Measurements from ENCODE around the gene RBMS1. TPM values are rescaled to one million over a fixed set of nuclear protein-coding genes. Genes with fewer than 3 reads are reported as not detected.

Gene RBMS1
- total RNA-seq, 1 experiment from 2014 or later: 73.3 TPM

DNA sequence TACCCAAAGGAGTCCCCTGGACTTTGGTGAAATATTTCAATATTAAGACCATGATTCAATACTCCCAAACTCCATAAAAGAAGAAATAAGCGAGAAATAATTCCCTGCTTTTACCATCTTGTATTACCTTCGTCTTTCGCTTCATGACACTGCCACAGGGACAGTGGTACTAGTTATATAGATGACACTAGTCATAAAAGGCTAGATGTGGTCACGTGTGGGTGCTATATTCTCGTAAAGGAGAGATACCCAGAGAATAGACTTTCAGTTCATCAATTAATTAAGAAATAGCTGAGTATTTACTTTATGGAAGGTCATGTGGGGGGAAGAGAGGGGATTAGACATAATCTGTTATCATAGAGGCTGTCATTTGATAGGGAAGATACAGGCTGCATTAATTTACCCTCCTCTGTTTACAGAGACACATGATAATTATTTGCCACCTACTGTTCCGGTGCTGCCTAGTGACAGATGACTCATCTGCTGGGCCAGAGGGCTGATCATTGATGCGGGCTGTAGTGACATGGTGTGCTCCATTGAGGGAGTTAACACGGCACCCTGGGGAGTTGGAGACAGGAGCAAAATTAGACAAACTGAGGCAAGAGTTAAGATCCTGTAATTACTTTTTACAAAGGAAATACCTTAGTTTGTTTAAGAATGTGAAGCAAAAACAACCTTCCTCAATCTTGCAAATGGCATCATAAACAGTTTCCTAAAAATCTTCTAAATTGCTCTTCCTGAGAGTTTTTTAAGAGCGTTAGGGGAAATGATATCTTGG, 215.3 kb downstream of the RBMS1 start:
- DNase-seq (ENCODE audit: low read depth): no peak

DNA sequence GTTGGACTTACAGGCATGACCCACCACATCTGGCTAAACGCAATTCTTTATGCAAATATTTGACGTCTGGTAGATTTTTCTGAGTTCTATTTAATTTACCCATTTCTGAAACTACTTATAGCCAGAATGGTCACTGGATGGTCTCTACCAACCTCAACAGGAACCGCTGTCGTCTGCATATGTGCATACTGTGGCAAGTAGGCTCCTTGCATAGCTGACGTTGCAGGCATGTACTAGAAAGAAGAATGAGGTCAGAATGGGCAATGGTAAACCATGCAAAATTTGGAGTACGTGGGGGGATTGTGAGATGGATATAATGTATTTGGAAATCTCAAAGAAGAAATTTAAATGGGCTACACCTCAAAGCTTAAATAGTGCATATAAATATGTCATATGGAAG, 216.5 kb downstream of the RBMS1 start:
- DNase-seq (ENCODE audit: low read depth): no peak

DNA sequence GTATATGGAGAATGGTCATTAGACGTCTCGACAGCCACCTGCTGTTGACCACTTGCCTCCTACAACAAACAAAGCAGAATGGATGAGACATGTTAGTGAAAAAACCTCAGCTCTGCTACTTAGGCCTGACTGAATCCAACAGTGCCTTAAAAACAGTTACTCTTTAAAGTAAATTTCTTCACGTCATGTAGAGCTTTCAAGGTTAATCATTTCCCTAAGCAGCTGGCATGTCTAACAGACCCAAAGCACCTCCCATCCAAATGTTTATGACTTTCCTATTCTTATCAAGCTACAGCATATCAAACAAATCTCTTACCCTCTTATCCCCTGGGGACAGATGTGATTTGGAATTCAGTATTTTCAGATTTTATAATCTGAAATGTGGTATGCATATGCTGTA, 218.0 kb downstream of the RBMS1 start:
- no peak for DNase-seq (ENCODE audit: low read depth)

DNA sequence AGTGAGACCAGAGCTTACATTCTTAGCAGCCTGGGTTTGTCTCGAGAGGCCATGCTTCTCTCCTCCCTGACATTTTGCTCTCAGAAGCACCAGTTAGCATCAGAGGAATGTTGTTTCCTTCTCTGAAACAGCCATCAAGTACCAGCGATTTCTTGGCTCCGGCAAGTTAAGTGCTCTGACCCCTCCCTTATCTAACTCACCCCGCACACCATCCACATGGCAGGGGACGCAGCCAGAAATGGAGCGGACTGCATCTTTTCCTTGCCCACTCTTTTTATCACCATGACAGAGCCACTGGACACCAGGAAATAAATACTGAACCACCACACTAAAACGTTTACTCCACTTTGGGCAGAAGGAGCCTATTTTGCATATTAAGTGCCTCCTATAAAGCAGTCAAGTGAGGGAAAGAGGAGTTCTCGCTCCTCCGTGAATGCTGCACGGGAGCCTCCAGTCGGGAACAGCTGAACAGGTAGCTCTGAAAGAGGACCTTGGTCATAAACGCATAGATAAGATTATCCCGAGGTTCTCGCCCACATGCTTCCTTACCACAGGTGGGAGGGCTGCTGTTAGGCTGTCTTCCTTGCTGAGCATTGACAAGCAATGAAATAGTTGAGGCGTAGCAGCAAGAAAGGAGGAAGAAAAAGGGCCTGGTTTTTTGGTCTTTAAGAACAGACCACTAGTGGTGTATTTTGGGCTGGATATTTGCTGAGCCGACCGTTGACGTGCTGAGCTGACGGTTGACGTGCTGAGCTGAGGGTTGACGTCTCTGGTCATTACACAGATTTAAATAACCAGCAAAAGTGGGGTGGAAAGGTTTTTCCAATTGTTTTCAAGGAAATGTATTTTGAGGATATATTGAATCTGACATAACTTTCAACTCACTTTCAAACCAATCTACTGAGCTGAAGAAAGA, 222.2 kb downstream of the RBMS1 start:
- no peak for DNase-seq (ENCODE audit: low read depth)

DNA sequence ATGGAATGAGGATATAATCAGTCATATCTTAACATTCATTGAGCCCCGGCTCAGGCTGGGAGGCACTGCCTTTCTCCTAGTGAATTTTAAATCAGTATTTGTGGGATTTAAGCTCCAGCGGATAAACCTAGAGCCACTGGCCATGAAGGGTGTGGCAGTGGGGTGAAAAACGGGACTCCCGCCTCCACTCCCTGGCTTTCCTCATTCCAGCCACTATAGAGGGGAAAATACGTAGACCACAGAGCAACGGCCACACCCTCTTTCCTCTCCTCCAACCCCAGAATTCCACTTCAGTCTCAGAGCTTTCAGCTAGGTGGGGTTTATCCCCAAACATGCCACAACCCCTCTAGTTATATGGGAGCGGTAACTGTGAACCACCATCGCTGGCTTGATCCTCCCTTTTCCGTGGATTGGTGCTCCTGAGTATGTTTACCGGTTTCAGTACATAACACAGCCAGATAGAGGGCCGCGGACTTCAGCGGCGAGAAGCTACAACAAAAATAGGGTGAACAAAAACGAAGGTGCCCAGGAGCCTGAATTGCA, 223.0 kb downstream of the RBMS1 start:
- DNase-seq (ENCODE audit: low read depth): peak; percentile 74

DNA sequence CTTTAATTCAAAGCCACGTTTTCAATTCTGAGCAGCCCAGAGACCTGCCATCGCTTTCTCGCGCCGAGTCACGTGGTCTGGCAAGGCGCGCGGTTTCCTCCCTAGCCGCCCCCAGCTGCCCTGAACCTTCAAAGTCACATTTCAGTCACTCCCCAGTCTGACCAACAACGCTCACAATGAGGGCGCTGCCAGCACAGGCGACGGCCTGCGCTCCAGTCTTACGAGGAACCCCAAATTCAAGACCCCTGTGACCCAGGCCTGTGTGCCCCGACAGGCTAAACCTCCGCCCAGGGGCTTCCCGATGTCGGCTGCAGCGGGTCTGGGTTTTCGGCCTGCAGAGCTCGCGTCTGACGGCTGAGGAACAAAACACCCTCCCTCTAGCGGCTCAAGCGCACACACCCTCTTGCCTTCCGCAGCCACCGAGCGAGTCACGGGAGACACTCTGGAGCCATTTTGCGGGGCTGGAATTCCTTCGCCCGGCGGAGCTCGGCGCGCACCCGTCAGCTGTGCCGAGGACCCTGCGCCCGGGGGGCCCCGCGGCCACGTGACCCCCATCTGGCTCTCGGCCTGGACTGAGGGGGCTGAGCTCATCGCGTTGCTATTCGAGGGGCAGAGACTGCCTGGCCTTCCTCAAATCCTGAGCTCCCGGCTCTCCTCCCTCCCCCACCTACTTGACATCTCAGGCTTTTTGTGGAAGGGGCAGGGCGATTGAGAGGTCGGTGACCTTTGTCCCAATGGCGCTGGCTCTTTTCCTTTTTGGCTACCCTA, 223.6 kb downstream of the RBMS1 start:
- peak; percentile 96 for DNase-seq (ENCODE audit: low read depth)

DNA sequence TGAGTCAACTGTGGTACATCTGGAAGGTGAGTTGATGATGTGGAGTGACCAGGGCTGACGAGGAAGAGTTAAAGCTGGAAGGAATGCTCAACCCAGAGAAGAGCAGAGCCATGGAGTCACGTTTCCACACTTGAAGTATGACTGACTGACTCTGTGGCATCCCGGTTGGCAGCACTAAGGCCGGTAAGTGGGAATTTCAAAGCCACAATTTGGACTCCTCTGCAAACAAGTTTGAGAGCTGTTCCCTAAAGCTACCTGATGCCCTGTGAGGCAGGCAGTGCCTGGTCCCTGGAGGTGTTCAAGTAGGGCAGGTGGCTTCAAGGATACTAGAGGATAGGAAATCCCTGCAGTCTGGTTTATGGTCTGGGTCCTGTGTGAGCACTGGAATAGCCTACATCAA, 224.2 kb downstream of the RBMS1 start:
- DNase-seq (ENCODE audit: low read depth): no peak

DNA sequence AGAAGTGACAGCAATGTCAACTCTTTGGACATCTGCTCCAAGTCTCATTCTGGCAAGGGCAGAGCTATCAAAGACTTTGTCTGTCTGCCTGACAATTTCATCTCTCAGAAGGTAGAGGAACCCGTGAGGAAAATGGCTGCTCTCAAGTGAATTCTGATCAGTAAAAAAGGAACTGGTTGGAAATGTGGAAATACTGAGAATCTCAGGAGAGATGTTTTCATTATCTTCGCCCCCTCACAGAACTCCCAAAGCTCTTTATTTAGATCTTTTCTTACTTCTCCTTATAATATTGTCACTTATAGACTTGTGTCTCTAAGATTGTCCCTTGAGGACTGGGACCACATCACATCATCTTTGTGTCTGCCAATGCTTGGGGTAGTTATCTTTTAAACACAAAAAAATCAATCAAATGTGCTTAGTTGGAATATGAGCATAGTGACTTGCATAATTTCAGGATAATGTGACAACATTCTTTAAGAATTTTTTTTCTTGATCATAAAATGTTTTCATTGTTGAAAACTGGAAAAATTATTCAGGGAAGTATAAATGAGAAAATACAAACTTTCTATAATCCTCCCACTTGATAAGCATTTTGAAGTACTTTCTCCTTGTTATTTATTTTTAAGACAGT, 225.3 kb downstream of the RBMS1 start:
- no peak for DNase-seq (ENCODE audit: low read depth)

DNA sequence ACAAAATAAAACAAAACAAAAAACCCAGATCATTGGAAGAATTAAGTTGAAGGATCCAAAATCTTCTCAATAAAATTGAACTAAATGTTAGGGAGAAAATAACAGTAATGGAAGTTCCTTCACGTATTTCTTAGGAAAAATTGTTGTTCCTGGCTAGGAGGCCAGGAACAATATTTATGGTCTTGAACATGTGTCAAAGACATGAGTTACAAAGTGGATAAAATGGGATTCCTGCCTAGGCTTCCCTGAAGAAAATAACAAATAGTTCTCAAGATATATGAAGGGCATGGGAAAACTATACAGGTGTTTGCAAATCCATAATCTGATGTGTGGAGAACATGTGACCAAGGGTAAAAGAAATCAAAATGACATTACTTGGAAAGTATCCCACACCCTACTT, 225.9 kb downstream of the RBMS1 start:
- DNase-seq (ENCODE audit: low read depth): no peak

DNA sequence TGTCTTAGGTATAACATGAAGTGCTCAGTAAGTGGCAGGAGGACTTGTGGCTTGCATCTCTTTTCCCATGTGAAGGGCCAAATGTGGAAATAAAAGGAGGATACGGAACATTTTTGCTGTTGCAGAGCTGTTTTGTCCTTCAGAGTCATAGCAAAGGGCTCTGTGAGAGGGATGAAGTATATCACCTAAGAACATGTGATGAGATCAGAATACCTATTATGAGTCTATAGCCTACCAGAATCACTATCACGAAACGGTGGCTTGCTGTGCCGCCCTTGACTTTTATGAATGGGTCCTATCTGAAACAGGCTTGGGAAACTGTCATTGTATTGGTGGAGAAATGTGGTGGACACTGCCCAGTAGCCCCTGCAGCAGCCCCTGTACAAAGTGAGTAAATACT, 226.6 kb downstream of the RBMS1 start:
- no peak for DNase-seq (ENCODE audit: low read depth)

DNA sequence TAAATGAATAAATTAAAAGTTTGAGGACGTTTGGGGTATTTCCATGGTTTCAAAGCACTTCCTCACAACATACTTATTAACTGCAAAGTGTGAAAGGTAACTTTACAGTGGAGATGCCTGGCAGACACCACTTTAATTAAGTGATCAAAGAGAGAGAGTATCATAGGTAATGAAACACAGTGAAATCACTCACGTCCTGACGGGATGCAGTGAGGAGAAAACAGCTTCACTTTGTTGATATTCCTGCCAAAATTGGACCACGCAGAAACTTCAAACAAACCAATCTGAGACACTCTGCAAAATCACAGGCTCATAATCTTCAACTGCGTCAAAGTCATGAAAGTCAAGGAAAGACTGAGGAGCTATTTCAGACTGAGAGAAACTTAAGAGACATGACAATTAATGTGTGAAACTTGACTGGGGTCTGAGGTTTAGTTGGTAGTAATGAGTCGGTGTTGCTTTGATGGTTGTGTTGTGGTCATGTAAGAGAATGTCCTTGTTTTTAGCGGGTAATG, 227.5 kb downstream of the RBMS1 start:
- DNase-seq (ENCODE audit: low read depth): no peak

DNA sequence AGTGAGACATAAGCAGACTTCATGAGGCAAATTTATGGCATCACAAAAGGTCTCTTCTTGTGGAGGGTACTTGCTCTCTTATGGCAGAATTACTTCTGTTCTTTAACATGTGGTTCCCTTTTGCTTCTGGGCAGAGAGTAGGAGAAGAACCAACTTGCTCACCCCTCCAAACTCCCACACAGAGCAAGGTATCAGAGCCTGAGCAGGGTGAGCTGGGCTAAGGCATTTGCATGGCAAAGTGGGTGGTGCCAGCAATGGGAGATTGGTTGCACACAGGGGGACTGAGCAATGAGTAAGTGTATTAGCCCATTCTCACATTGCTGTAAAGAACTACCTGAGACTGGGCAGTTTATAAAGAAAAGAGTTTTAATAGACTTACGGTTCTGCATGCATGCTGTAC, 229.3 kb downstream of the RBMS1 start:
- DNase-seq (ENCODE audit: low read depth): no peak

DNA sequence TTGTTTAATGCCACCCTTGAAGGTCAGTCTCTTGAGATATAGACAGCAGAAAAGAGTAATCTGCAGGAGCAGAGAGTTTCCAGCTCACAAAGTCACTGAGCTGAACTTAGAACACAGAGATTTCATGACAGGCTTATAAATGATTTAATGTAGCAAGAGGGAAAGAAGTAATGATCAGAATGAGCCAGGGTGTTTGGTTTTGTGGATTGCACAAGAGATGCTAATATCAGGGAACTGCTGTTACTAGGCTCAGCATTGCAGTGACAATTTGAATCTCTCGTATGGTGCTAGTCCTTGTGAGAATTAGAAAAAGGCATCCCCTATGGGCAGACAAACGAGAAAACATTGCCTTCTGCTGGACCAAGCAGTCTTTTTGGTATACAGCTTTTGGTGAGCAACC, 231.9 kb downstream of the RBMS1 start:
- DNase-seq (ENCODE audit: low read depth): no peak

DNA sequence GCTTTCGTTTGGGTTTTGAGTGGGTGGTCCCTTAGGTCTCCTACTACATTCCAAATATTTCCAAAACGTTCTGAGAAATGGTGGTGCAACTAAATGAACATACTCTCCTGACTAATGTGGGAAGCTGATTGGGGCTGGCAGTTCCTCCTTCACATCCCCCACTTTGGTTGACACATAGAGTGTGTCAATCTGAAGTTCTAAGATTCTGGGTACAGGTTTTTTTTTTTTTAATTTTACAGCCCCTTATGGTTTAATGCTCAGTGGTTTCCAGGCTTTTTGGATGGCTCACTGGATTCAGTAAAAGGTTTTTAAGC, 235.2 kb downstream of the RBMS1 start:
- no peak for DNase-seq (ENCODE audit: low read depth)

DNA sequence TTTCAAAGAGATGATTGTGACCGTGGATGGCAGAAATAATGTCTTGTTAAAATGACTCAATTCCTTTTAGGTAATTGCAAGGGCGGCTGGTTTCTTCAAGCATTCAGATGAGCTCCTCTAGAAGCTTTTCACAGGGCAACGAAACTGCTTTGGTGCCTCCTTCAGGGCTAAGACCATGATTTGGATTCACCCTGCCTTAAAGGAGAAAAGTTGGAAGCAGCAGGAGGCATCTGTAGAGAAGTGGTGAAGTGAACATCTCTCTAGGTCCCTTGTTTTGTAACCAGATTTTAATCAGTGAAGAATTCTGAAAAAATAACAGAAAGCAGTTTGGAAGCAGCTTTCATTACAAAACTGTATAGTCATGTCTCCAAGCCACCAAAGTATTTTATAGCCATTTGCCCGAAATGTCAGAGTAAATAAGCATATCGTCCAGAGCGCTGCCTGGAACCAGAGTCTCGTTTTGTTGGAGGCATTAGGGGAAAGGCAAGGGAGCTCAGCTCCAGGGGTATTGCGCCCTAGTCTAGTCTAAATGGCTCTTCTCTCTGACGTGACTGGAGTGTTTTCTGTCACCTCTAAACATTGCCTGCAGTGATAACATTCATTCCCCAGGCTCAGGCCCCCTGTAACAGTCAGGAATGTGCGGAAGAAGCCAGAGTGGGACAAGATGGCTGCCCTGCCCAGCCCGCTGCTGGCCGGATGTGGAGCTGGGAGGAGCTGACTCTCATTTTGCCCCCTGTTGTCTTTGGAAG, 235.7 kb downstream of the RBMS1 start:
- no peak for DNase-seq (ENCODE audit: low read depth)

DNA sequence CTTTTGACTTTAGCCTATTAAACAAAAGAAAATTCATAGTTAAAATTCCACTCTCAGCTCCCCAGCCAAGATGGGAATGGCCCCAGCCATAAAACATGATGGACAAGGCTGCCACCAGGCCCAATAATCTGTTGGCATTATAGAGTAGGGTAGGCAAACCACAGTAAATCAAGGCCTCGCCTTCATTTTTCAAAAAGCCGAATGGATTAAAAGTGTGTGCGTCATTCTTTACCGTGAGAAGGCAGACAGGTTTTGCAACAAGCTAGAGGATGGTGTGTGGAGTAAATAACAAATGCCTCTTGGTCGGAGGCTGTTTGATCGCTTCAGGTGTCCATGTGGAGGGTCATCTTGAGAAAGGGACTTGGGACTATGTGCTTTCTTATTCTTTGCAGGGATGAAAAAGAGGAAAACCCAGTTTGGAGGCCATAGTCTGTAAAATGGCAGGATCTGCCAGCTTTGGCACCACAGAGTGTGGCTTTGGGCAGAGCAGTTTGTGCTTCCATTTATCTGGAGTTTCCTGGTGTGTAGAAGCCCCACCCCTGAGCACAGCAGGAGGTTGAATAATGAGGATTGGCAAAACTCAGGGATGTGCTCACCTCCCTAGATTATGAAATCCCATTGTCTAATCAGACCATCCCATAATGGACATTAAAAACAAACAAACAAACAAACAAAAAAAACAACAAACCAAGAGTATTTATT, 236.4 kb downstream of the RBMS1 start:
- peak; percentile 46 for DNase-seq (ENCODE audit: low read depth)

DNA sequence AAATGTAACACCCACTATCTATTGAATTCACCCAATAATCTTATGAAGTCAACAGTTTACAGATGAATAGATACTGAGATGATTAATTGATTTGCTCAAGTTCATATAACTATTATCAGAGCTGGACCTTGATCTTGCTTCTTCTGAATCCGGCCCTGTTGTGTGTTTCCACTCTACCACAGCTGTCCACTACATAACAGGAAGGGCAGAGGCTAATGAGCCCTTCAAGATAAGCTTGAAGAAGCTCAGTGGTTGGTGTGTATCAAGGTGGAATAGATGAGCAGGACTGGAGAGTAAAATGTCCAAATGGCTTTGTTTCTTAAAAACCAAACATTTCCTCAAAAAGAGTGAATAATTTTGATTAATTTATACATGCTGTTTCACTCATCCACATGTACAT, 237.1 kb downstream of the RBMS1 start:
- no peak for DNase-seq (ENCODE audit: low read depth)

DNA sequence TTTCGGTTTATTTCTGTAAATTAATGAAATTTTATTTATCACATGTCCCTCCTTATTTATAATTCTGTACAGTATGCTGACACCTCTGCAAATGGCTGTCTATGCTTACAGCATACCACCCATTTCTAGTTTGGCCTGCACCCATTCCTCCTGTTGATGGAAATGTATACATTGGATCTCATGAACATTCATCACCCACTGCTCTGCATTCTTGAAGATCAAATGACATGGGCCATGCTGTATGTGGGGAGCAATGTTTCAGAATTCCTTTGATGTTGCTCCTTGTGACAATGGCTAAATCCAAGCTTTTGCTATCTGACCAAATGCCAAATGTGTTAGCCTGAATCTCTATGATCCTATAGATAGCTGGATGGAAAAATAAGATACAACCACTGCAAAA, 238.2 kb downstream of the RBMS1 start:
- DNase-seq (ENCODE audit: low read depth): no peak

DNA sequence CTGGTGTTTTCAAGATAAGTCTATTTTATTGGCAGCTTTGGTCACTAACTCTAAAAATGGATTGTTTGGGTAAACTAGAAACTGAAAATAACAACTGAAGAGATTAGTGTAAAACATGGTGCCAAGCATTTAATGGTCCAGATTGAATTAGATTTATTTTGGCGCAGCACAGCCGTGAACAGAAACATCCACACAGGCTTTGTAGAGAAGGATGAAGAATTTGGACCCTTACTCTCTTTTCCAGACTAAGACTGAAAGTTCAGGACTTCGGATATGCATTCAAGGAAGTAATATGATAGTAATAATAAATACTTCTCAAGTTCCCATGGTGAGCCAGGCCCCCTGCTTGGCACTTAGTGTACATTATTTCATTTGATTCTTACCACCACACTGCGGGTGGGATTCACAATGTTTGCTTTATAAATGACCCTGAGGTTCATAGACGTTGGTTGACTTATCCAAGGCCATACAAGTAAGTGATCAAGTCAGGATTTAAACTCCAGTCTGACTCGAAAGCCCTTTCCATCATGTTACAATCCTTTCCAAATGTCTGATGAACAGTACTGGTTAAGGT, 239.3 kb downstream of the RBMS1 start:
- peak; percentile 89 for DNase-seq (ENCODE audit: low read depth)

Data from Daoy (cell line).